ENCODE measurements around the gene DHH.
"Not testable (repeated sequence)": the region's sequence is repeated elsewhere in the genome, so short reads cannot be mapped to it uniquely, and the experiment has no call there.

The DHH gene

DNA sequence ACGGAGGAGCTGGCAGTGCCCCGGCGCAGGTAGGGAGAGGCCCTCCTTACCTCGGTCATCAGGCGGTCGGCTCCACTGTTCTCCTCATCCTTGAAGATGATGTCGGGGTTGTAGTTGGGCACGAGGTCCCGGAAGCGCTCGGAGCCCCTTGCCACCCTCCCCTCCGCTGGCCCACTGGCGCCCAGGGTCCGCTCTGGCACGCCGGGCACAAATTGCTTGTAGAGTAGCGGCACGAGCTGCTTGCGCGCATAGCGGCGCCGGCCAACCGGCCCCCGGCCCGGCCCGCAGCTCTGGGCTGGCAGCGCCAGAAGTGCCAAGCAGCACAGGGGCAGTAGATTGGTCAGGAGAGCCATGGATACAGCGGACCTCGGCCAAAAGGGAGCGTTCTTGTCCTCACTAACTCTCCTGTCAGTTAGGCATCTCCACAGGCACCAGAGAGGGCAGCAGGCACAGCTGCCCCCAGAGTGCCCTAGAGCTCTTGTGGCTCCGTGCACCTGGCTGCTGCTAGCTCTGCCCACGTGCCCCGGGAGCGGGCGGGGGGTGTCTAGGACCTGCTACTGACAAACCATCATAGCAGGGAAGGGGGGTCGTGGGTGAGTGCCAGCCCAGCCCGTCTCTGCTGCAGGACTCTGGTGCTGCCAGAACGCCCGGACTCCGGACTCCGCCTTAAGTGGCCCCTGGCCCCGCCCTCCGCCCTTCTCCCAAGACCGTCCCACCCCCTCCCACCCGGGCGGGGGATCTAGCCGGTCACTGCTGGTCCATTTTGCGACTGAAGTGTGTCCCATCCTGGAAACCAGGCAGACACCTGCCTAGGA is at the start of gene DHH:
Gene DHH (minus strand): TSS at position 642 of the 815 bp plus-strand sequence. CDS start 289 bp downstream, at position 353.
- TF ChIP-seq, protein P1, sequence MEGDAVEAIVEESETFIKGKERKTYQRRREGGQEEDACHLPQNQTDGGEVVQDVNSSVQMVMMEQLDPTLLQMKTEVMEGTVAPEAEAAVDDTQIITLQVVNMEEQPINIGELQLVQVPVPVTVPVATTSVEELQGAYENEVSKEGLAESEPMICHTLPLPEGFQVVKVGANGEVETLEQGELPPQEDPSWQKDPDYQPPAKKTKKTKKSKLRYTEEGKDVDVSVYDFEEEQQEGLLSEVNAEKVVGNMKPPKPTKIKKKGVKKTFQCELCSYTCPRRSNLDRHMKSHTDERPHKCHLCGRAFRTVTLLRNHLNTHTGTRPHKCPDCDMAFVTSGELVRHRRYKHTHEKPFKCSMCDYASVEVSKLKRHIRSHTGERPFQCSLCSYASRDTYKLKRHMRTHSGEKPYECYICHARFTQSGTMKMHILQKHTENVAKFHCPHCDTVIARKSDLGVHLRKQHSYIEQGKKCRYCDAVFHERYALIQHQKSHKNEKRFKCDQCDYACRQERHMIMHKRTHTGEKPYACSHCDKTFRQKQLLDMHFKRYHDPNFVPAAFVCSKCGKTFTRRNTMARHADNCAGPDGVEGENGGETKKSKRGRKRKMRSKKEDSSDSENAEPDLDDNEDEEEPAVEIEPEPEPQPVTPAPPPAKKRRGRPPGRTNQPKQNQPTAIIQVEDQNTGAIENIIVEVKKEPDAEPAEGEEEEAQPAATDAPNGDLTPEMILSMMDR (IDR thresholded peaks at IDR 0.05; ENCODE audit: borderline replicate concordance, control extremely low read depth, extremely low read depth, insufficient read depth, missing control alignments): no peak
- in situ Hi-C loops (cut with MboI; ENCODE audit: low sequenced_read_pairs, unreplicated experiment): no loop called here
- peak; percentile 41 for DNase-seq (ENCODE audit: low spot score)

DNA sequence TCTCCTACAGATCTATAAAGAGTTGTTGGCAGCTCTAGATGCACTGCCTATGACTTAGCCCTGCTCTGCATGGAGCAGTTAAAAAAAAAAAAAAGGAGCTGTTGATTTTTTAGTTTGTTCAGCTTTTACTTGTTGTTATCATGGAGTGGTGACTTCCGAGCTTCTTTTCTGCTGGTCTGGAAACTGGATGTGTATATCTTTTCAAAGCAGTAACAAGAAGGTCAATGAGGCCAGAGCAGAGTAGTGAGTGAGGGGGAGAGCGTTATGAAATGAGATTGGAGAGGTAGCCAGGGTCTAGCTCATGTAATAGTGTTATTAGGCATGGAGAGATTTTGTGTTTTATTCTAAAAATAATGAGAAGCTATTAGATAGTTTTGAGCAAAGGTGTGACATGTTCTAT is 49.8 kb upstream of the DHH start:
- in situ Hi-C loops (cut with MboI; ENCODE audit: low sequenced_read_pairs, unreplicated experiment): no loop called here
- TF ChIP-seq, protein P1 (IDR thresholded peaks at IDR 0.05; ENCODE audit: borderline replicate concordance, control extremely low read depth, extremely low read depth, insufficient read depth, missing control alignments): no peak
- no peak for DNase-seq (ENCODE audit: low spot score)

DNA sequence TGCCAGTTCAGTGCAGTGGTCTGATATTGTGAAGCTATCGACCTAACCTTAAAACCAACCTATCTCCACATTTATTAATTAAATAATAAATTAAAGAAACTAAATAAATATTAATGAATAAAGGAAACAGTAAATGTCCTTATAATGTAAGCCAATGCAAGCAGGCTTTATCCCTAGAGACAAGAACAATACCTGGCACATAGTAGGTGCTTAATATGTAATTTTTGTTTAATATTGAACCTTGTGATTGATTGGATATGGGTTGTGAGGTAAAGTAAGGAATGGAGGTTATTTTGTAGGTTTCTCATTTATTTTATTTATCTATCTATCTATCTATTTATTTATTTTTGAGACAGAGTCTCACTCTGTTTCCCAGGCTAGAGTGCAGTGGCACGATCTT is 44.4 kb upstream of the DHH start:
- in situ Hi-C loops (cut with MboI; ENCODE audit: low sequenced_read_pairs, unreplicated experiment): no loop called here
- TF ChIP-seq, protein P1 (IDR thresholded peaks at IDR 0.05; ENCODE audit: borderline replicate concordance, control extremely low read depth, extremely low read depth, insufficient read depth, missing control alignments): no peak

DNA sequence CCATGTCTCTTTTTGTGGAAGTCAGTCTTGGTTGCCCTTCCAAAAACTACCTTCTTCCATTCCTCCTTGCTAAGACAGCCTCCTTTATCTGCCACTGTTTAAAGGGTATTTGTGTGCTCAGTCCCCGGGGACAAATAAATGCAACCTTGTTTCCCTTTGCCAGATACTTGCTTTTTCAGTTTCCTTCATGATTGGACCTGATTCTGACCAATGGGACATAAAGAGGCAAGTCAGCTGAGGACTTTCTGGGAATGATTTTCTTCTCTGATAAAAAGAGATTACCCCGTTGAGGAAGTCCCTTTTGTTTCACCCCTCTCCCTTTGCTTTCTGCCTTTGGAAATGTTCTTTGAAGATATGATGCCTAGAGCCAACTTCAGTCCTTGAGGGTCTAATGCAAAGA is 44.0 kb upstream of the DHH start:
- no peak for DNase-seq (ENCODE audit: low spot score)
- TF ChIP-seq, protein P1 (IDR thresholded peaks at IDR 0.05; ENCODE audit: borderline replicate concordance, control extremely low read depth, extremely low read depth, insufficient read depth, missing control alignments): no peak
- in situ Hi-C loops (cut with MboI; ENCODE audit: low sequenced_read_pairs, unreplicated experiment): no loop called here

More for the DNA sequence above, 44.4 kb upstream of the DHH start:
- no peak for DNase-seq (ENCODE audit: low spot score)

DNA sequence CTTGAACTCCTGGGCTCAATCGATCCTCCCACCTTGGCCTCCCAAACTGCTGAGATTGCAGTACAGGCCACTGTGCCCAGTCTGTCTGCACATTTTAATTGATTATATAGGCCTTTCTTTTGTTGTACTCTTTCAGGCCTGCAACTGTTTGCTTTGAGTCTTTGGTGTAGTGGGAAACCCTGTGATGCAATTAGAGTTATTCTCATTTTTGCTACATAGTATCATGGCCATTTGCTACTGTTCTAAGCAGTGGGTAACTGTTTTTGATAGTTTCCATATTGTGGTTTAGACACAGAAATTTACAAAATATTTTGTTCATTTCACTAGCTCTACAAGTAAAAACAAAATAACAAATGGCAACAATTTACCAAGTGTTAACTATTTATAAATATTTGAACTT is 42.9 kb upstream of the DHH start:
- in situ Hi-C loops (cut with MboI; ENCODE audit: low sequenced_read_pairs, unreplicated experiment): no loop called here
- no peak for DNase-seq (ENCODE audit: low spot score)
- TF ChIP-seq, protein P1 (IDR thresholded peaks at IDR 0.05; ENCODE audit: borderline replicate concordance, control extremely low read depth, extremely low read depth, insufficient read depth, missing control alignments): no peak

DNA sequence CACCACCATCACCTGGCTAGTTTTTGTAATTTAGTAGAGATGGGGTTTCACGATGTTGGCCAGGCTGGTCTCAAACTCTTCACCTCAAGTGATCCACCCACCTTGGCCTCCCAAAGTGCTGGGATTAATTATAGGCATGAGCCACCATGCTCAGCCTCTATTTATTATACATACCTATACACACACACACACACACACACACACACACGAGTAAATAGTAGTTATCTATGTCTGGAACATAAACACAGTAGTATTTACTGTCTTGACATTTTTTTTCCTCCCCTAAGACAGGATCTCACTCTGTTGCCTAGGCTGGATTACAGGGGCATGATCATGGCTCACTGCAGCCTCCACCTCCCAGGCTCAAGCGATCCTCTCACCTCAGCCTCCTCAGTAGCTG is 42.4 kb upstream of the DHH start:
- in situ Hi-C loops (cut with MboI; ENCODE audit: low sequenced_read_pairs, unreplicated experiment): not testable (repeated sequence)

DNA sequence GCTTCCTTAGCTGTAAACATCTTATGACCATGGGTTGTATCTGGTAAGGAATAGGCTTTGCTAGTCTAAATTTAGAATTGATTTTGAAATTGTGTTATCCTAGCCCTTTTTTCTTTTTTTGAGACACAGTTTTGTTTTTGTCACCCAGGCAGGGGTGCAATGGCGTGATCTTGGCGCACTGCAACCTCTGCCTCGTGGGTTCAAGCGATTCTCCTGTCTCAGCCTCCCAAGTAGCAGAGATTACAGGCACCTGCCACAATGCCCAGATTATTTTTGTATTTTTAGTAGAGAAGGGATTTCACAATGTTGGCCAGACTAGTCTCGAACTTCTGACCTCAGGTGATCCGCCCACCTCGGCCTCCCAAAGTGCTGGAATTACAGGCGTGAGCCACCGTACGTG is 39.0 kb upstream of the DHH start:
- TF ChIP-seq, protein P1 (IDR thresholded peaks at IDR 0.05; ENCODE audit: borderline replicate concordance, control extremely low read depth, extremely low read depth, insufficient read depth, missing control alignments): no peak
- in situ Hi-C loops (cut with MboI; ENCODE audit: low sequenced_read_pairs, unreplicated experiment): no loop called here
- no peak for DNase-seq (ENCODE audit: low spot score)

More for the DNA sequence above, 42.4 kb upstream of the DHH start:
- not testable (repeated sequence) for DNase-seq (ENCODE audit: low spot score)
